Caco-2 (cell line): Measurements from ENCODE around the gene AGER. TPM values are rescaled to one million over a fixed set of nuclear protein-coding genes. Genes with fewer than 3 reads are reported as not detected.

Experiments
- BruUV-seq: library from RNA; stranded (reverse); fragments of 400-500 nt; replicated peaks from 2 replicates; lab custom pipeline; 2021; lab: Mats Ljungman, UMichigan
- CTCF ChIA-PET: fragments of 300-600 bp; sonication (Branson Sonifier 250); formaldehyde crosslinking; loops from one replicate; lab custom pipeline; 2022; ENCODE audit warnings: antibody characterized with exemption; lab: Charles Lee
- POLR2A ChIA-PET: fragments of 300-600 bp; sonication (Branson Sonifier 250); formaldehyde crosslinking; loops from one replicate; lab custom pipeline; 2022; ENCODE audit warnings: antibody characterized with exemption; lab: Charles Lee
- DNase-seq, 2 experiments: peaks; one replicate each; pipeline versions ENCODE4 v3.0.0 to v3.0.0-alpha.2; 2020 to 2022
- H3K27me3 ChIP-seq: replicated peaks from 2 replicates; pipeline ENCODE4 v1.6.0; 2011; ENCODE audit warnings: low read length; ENCODE audit not compliant: control insufficient read depth, insufficient read depth
- H3K36me3 ChIP-seq: 2 replicates; pipeline ENCODE4 v1.5.1; 2011; ENCODE audit warnings: low read length; ENCODE audit not compliant: control insufficient read depth, insufficient read depth
- H3K4me1 ChIP-seq: fragments of 250-450 bp; sonication (Bioruptor Pico); 2 replicates; pipeline ENCODE4 v1.5.1; 2020; ENCODE audit warnings: mild to moderate bottlenecking
- H3K4me3 ChIP-seq: 2 replicates; pipeline ENCODE4 v1.5.1; 2011; ENCODE audit warnings: low read depth, mild to moderate bottlenecking, control low read depth, low read length
- H3K9me3 ChIP-seq: fragments of 250-450 bp; sonication (Bioruptor Pico); 2 replicates; pipeline ENCODE4 v1.5.1; 2020; ENCODE audit warnings: mild to moderate bottlenecking, moderate library complexity
- H3K27ac Mint-ChIP-seq: one replicate; pipeline ENCODE4 v1.8.0; 2022; ENCODE audit warnings: mixed read lengths; ENCODE audit not compliant: unreplicated experiment
- H3K27me3 Mint-ChIP-seq: one replicate; pipeline ENCODE4 v1.8.0; 2022; ENCODE audit warnings: mixed read lengths; ENCODE audit not compliant: insufficient read depth, unreplicated experiment
- H3K36me3 Mint-ChIP-seq: one replicate; pipeline ENCODE4 v1.8.0; 2022; ENCODE audit warnings: mild to moderate bottlenecking, mixed read lengths; ENCODE audit not compliant: insufficient read depth, unreplicated experiment
- H3K4me1 Mint-ChIP-seq: one replicate; pipeline ENCODE4 v1.8.0; 2022; ENCODE audit warnings: low read depth, mixed read lengths; ENCODE audit not compliant: unreplicated experiment
- H3K4me3 Mint-ChIP-seq: one replicate; pipeline ENCODE4 v1.8.0; 2022; ENCODE audit warnings: mild to moderate bottlenecking, moderate library complexity, mixed read lengths; ENCODE audit not compliant: unreplicated experiment
- H3K9me3 Mint-ChIP-seq: one replicate; pipeline ENCODE4 v1.8.0; 2022; ENCODE audit warnings: mixed read lengths; ENCODE audit not compliant: unreplicated experiment
- intact Hi-C: fragments of 100-400 bp; cut with micrococcal nuclease; formaldehyde crosslinking; loops from one replicate; pipeline ENCODE4 v1.10.0; 2022; ENCODE audit not compliant: unreplicated experiment
- total RNA-seq: library from RNA; stranded (reverse); gene quantifications from 2 replicates; pipeline ENCODE4 v1.2.3, GENCODE V29; 2022
- TF ChIP-seq, protein P1 (sequence below), 2 experiments: fragments of 200-600 bp in 1 of 2; IDR thresholded peaks; 1 replicate in 1 of 2; 2 replicates in 1 of 2; pipeline versions ENCODE4 v1.5.1 to v1.8.0; 2011 to 2022; ENCODE audit warnings: antibody characterized with exemption in 1 of 2, control low read depth in 1 of 2, inconsistent platforms in 1 of 2, low read depth in 1 of 2, low read length in 1 of 2, mild to moderate bottlenecking in 1 of 2, moderate library complexity in 1 of 2; ENCODE audit not compliant: insufficient read depth in 1 of 2, severe bottlenecking in 1 of 2, unreplicated experiment in 1 of 2

AGER gene
- total RNA-seq, 1 experiment from 2014 or later = 10.3 TPM

DNA sequence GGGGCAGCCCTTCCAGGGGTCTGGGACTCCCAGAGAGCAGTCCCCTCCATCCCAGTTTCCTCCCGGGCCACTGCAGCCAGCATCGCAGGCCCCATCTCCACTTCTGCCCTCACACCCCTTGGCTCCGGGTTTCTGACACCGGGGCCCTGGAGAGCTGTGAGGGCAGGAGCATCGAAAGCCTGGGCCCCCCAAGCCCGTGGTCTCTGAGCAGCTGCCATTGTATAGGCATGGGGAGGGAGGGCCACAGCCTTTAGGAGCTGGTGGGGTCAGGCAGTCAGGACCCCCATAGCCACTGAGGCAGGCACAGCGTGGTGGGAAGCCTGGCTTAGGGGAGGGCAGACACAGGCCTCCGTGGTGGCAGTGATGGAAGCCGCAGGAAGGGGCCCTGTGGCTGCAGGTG, 18.1 kb upstream of the AGER start:
- ChIA-PET POLR2A (no interaction called here), CTCF (no interaction called here)
- DNase-seq = no peak
- Mint-ChIP-seq H3K36me3 (peaks cover 5% of the 10 kb centered on the region), H3K27me3 (peaks cover 4% of the 10 kb centered on the region), H3K9me3 (no peaks in the 10 kb centered on the region), H3K4me3 (no peak overlapping the region), H3K4me1 (no peaks in the 10 kb centered on the region), H3K27ac (no peak overlapping the region)
- no peaks in the 10 kb centered on the region for H3K36me3 ChIP-seq
- TF ChIP-seq, protein P1, sequence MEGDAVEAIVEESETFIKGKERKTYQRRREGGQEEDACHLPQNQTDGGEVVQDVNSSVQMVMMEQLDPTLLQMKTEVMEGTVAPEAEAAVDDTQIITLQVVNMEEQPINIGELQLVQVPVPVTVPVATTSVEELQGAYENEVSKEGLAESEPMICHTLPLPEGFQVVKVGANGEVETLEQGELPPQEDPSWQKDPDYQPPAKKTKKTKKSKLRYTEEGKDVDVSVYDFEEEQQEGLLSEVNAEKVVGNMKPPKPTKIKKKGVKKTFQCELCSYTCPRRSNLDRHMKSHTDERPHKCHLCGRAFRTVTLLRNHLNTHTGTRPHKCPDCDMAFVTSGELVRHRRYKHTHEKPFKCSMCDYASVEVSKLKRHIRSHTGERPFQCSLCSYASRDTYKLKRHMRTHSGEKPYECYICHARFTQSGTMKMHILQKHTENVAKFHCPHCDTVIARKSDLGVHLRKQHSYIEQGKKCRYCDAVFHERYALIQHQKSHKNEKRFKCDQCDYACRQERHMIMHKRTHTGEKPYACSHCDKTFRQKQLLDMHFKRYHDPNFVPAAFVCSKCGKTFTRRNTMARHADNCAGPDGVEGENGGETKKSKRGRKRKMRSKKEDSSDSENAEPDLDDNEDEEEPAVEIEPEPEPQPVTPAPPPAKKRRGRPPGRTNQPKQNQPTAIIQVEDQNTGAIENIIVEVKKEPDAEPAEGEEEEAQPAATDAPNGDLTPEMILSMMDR (IDR thresholded peaks at IDR 0.05; ENCODE audit: insufficient read depth in 1 of 2, low read depth in 1 of 2, low read length in 1 of 2, severe bottlenecking in 1 of 2, unreplicated experiment in 1 of 2) = no peak
- H3K27me3 ChIP-seq = no peaks in the 10 kb centered on the region; the same call in 1 of the 2 replicates
- BruUV-seq = no TSS peak
- intact Hi-C loops = no loop called here
- H3K4me1 ChIP-seq = peaks cover 2% of the 10 kb centered on the region; the same call in 1 of the 2 replicates
- H3K9me3 ChIP-seq = 0 out of 2 replicates have a peak, but pooled peaks cover 3% of the 10 kb centered on the region
- H3K4me3 ChIP-seq = no peak overlapping the region

DNA sequence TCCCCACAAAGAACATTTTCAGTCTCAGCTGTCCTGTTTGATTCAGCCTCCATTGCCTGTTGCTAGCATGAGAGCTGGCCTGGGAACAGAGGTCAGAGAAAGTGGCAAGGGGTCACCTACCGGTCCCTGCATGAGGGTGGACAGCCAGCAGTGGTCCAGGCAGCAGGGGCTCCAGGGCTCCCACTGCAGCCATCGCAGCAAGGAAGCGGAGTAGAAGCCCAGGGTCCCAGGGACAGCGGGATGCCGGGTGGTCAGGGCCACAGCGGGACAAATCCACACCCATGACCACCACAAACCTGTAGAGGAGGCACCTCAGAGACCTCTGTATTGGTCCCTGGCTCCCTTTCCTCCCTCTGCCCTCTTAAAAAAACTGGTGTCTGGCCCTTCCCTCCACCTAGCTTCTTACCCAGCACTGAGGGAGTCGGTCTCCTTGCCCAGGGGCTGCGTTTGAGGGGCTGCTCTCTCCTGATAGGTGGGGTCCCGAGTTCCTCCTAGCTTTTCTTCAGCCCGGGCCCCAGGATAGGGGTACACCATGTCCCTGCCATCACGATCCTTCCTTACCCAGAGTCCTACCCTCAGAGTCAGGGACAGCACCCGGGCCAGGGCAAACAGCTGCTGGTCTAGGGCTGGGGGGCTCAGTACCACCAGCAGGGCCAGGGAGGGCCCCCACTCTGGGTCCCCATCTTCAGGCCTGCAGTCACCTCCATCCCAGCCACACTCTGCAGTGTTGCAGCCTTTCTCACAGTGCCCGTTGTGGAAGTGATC, 16.8 kb upstream of the AGER start:
- H3K36me3 Mint-ChIP-seq = peaks cover 7% of the 10 kb centered on the region
- ChIA-PET CTCF (no interaction called here), POLR2A (no interaction called here)
- no peak for DNase-seq
- H3K4me1 ChIP-seq = peaks cover 9% of the 10 kb centered on the region
- H3K27me3 Mint-ChIP-seq = peaks cover 4% of the 10 kb centered on the region
- no peaks in the 10 kb centered on the region for H3K36me3 ChIP-seq
- BruUV-seq = no TSS peak
- TF ChIP-seq, protein P1 (IDR thresholded peaks at IDR 0.05; ENCODE audit: insufficient read depth in 1 of 2, low read depth in 1 of 2, low read length in 1 of 2, severe bottlenecking in 1 of 2, unreplicated experiment in 1 of 2) = no peak
- no peak overlapping the region for H3K4me3 Mint-ChIP-seq
- no peaks in the 10 kb centered on the region; the same call in 1 of the 2 replicates for H3K27me3 ChIP-seq
- peaks cover 7% of the 10 kb centered on the region for H3K4me1 Mint-ChIP-seq
- H3K9me3 Mint-ChIP-seq = no peaks in the 10 kb centered on the region
- no peak overlapping the region for H3K4me3 ChIP-seq
- H3K9me3 ChIP-seq = no peaks in the 10 kb centered on the region
- intact Hi-C loops = no loop called here
- no peak overlapping the region for H3K27ac Mint-ChIP-seq

DNA sequence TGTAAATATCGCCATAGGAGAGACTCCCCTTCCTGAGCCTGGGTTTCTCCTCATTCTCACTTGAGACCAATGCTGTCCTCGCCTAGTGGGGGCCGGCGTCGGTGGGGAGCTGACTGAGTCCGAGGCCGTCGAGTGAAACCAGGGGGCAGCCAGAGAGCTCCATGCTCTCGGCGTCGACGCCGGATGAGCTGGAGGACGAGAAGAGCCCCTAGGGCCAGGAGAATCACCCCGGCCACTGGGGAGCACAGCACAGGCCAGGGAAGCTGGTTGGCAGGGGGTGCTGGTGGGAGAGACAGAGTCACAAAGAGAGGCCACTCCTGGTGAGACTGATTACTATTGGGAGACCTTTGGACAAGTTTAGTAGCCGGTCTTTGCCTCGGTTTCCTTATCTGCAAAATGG, 14.8 kb upstream of the AGER start:
- TF ChIP-seq, protein P1 (IDR thresholded peaks at IDR 0.05; ENCODE audit: insufficient read depth in 1 of 2, low read depth in 1 of 2, low read length in 1 of 2, severe bottlenecking in 1 of 2, unreplicated experiment in 1 of 2) = no peak
- no peaks in the 10 kb centered on the region for H3K27me3 ChIP-seq
- peaks cover 16% of the 10 kb centered on the region for H3K4me1 Mint-ChIP-seq
- POLR2A ChIA-PET = no interaction called here
- H3K4me3 ChIP-seq = no peak overlapping the region
- BruUV-seq = no TSS peak
- intact Hi-C loops = loop anchor here (10.0 kb wide), 1 partner anchor 766 kb away; the partner anchor contains the start of gene BRD2
- no peaks in the 10 kb centered on the region for H3K9me3 Mint-ChIP-seq
- H3K4me3 Mint-ChIP-seq = peak overlapping the region; percentile 22
- no peaks in the 10 kb centered on the region for H3K36me3 ChIP-seq
- H3K27me3 Mint-ChIP-seq = no peaks in the 10 kb centered on the region
- no peaks in the 10 kb centered on the region for H3K9me3 ChIP-seq
- CTCF ChIA-PET = no interaction called here
- no peak overlapping the region for H3K27ac Mint-ChIP-seq
- H3K4me1 ChIP-seq = peaks cover 9% of the 10 kb centered on the region
- no peak for DNase-seq
- H3K36me3 Mint-ChIP-seq = peaks cover 16% of the 10 kb centered on the region
